ENCODE results near the gene PPP2R5C.

DNA sequence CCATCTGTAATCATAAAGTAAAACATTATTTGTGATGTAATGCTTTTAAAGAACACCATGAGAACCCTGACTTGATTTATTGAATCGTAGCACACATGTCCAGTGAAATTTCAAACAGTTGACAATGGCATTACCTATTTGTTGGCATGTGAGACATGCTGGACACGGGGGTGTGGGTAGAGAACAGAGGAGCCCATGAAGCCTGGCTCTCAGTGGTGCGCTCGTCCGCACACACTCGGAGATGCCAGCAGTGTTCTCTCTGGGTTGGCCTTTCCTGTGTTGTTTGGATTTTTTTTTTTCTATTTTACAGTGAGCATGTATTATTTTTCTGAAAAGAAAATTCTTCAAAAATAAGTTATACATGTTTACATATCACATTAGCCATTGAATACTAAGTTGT is 78.2 kb downstream of the PPP2R5C start:
- TF ChIP-seq OSR1 (CRISPR knock-in tag; IDR thresholded peaks at IDR 0.05) (no peak), CSDC2 (CRISPR knock-in tag; IDR thresholded peaks at IDR 0.05) (no peak), BACH2 (CRISPR knock-in tag; IDR thresholded peaks at IDR 0.05; ENCODE audit: borderline replicate concordance) (no peak)

All from SK-N-SH treated with all-trans-retinoic acid at 6 μM for 48 hours (cell line).